ENCODE results near the gene PSKH1. TPM values are rescaled to one million over a fixed set of nuclear protein-coding genes. Genes with fewer than 3 reads are reported as not detected.

Gene PSKH1
- total RNA-seq, 5 donors from 2014 or later (not counting 1 experiment from before 2014, with no cell fraction given), result 14.8 to 31.4 (median 28.1) TPM

- Mint-ChIP-seq H3K36me3 (no peaks in the 10 kb centered on the region), H3K9me3 (no peaks in the 10 kb centered on the region), H3K27ac (peak within 1 kb of the TSS; percentile 90 to 92), H3K4me1 (peaks cover 48 to 53% (median 51%) of the 10 kb centered on the region in 3 donors), H3K27me3 (no peaks in the 10 kb centered on the region), H3K4me3 (peak within 1 kb of the TSS; percentile 84 to 97 (median 85))
- Histone ChIP-seq H3K9me3 (no peaks in the 10 kb centered on the region), H3K36me3 (ENCODE audit: control insufficient read depth in 2 of 2, extremely low read depth in 1 of 2, insufficient read depth in 1 of 2, low read length in 1 of 2) (peaks cover 2 to 6% of the 10 kb centered on the region in 2 donors), H3K4me3 (ENCODE audit: control insufficient read depth in 1 of 2, extremely low read depth in 1 of 2, low read length in 1 of 2) (peak within 1 kb of the TSS; percentile 77 to 86), H3K27ac (ENCODE audit: low read length) (peak within 1 kb of the TSS; percentile 67), H3K4me1 (ENCODE audit: control insufficient read depth in 1 of 2, extremely low read depth in 1 of 2, insufficient read depth in 2 of 2, low read length in 2 of 2) (peaks cover 38 to 62% of the 10 kb centered on the region in 2 experiments), H3K27me3 (replicated peaks in 1 of 2; ENCODE audit: control insufficient read depth in 2 of 2, extremely low read depth in 1 of 2, insufficient read depth in 2 of 2, low read length in 1 of 2) (no peaks in the 10 kb centered on the region)
- WGBS (ENCODE audit: insufficient coverage), result 1% methylated on average over 12 of the region's 57 CpGs
- ChIA-PET CTCF (interaction anchor here in 1 of 2 donors (1.4 kb wide), 2 partner anchors 30 to 40 kb away, joined by 4 to 5 read pairs; partner anchors contain the start of genes RANBP10 and TSNAXIP1), POLR2A (no interaction called here)
- ATAC-seq (replicated peaks in 1 of 4) (peak; percentile 62 to 72 (median 67)), DNase-seq (peak; percentile 89 to 97 (median 94))
Measured at GRCh38 chr16:67846320-67847063, 46.6 kb upstream of the PSKH1 start, which contains the start of gene NUTF2. TSS of gene NUTF2 (plus strand) at chr16:67846933. CDS start at chr16:67865131, 18,198 bp downstream.

- Mint-ChIP-seq H3K9me3 (no peaks in the 10 kb centered on the region), H3K27me3 (no peaks in the 10 kb centered on the region), H3K27ac (peak within 1 kb of the TSS; percentile 90 to 92), H3K4me3 (peak within 1 kb of the TSS; percentile 84 to 97 (median 85)), H3K4me1 (peaks cover 45 to 51% (median 50%) of the 10 kb centered on the region in 3 donors), H3K36me3 (no peaks in the 10 kb centered on the region)
- Histone ChIP-seq H3K27ac (ENCODE audit: low read length) (peak within 1 kb of the TSS; percentile 67), H3K4me1 (ENCODE audit: control insufficient read depth in 1 of 2, extremely low read depth in 1 of 2, insufficient read depth in 2 of 2, low read length in 2 of 2) (peaks cover 36 to 63% of the 10 kb centered on the region in 2 experiments), H3K36me3 (ENCODE audit: control insufficient read depth in 2 of 2, extremely low read depth in 1 of 2, insufficient read depth in 1 of 2, low read length in 1 of 2) (peaks cover 2 to 6% of the 10 kb centered on the region in 2 donors), H3K4me3 (ENCODE audit: control insufficient read depth in 1 of 2, extremely low read depth in 1 of 2, low read length in 1 of 2) (peak within 1 kb of the TSS; percentile 77 to 86), H3K27me3 (replicated peaks in 1 of 2; ENCODE audit: control insufficient read depth in 2 of 2, extremely low read depth in 1 of 2, insufficient read depth in 2 of 2, low read length in 1 of 2) (no peaks in the 10 kb centered on the region), H3K9me3 (no peaks in the 10 kb centered on the region)
- CTCF ChIA-PET, result interaction anchor here in 1 of 2 donors (1.4 kb wide), 1 partner anchor 41 kb away, joined by 5 read pairs; the partner anchor contains the start of genes RANBP10 and TSNAXIP1
- POLR2A ChIA-PET, result no interaction called here
- DNase-seq (peak in 3 of 35 experiments; percentile 37 to 68 (median 65)), ATAC-seq (replicated peaks in 1 of 4) (peak; percentile 47 to 55 (median 52))
- under 1% methylated on average over 35 of the region's 62 CpGs for WGBS (ENCODE audit: insufficient coverage)
Measured at GRCh38 chr16:67847064-67847861, 45.8 kb upstream of the PSKH1 start, which contains the start of gene CENPT. TSS of gene CENPT (minus strand) at chr16:67847693. CDS start at chr16:67833859, 13,834 bp downstream.

- H3K4me3 ChIP-seq (ENCODE audit: control insufficient read depth in 1 of 2, extremely low read depth in 1 of 2, low read length in 1 of 2), result peak overlapping the region in 1 of 2 donors; percentile 86
- WGBS (ENCODE audit: insufficient coverage), result 96% methylated on average over 7 of the region's 11 CpGs
- POLR2A ChIA-PET, result interaction anchor here (0.6 to 0.8 kb wide), 3 partner anchors 66 to 139 kb away, joined by 3 to 4 read pairs (median 3); partner anchors contain the start of gene GFOD2 (in 1 of the 2)
- Mint-ChIP-seq H3K27me3 (no peaks in the 10 kb centered on the region), H3K27ac (peak overlapping the region in 1 of 2 donors; percentile 74), H3K4me1 (peaks cover 43 to 49% (median 48%) of the 10 kb centered on the region in 3 donors), H3K9me3 (no peaks in the 10 kb centered on the region), H3K36me3 (no peaks in the 10 kb centered on the region), H3K4me3 (peak overlapping the region; percentile 84 to 97 (median 85))
- no peaks in the 10 kb centered on the region for H3K9me3 ChIP-seq
- peaks cover 33 to 56% of the 10 kb centered on the region in 2 experiments for H3K4me1 ChIP-seq (ENCODE audit: control insufficient read depth in 1 of 2, extremely low read depth in 1 of 2, insufficient read depth in 2 of 2, low read length in 2 of 2)
- H3K27ac ChIP-seq (ENCODE audit: low read length), result no peak overlapping the region
- H3K27me3 ChIP-seq (replicated peaks in 1 of 2; ENCODE audit: control insufficient read depth in 2 of 2, extremely low read depth in 1 of 2, insufficient read depth in 2 of 2, low read length in 1 of 2), result no peaks in the 10 kb centered on the region
- ATAC-seq (replicated peaks in 1 of 4) (no peak), DNase-seq (no peak)
- CTCF ChIA-PET, result interaction anchor here in 1 of 2 donors (0.6 kb wide), 1 partner anchor 42 kb away, joined by 5 read pairs; no protein-coding TSS in a partner anchor
- H3K36me3 ChIP-seq (ENCODE audit: control insufficient read depth in 2 of 2, extremely low read depth in 1 of 2, insufficient read depth in 1 of 2, low read length in 1 of 2), result peaks cover 2 to 6% of the 10 kb centered on the region in 2 donors
Measured at GRCh38 chr16:67848118-67848517, 44.9 kb upstream of the PSKH1 start.

- H3K4me1 ChIP-seq (ENCODE audit: control insufficient read depth in 1 of 2, extremely low read depth in 1 of 2, insufficient read depth in 2 of 2, low read length in 2 of 2), result peaks cover 0 to 30% of the 10 kb centered on the region in 2 experiments
- POLR2A ChIA-PET, result no interaction called here
Measured at GRCh38 chr16:67853670-67854069, 39.4 kb upstream of the PSKH1 start.

GRCh38 chr16:67855789-67856188 is 37.3 kb upstream of the PSKH1 start:
- Mint-ChIP-seq H3K36me3 (peaks cover 3% of the 10 kb centered on the region), H3K27ac (no peak overlapping the region), H3K4me3 (no peak overlapping the region), H3K27me3 (no peaks in the 10 kb centered on the region), H3K9me3 (no peaks in the 10 kb centered on the region), H3K4me1 (peaks cover 24 to 40% (median 35%) of the 10 kb centered on the region in 3 donors)
- no peaks in the 10 kb centered on the region for H3K27me3 ChIP-seq (replicated peaks in 1 of 2; ENCODE audit: control insufficient read depth in 2 of 2, extremely low read depth in 1 of 2, insufficient read depth in 2 of 2, low read length in 1 of 2)
- no peak for ATAC-seq (replicated peaks in 1 of 4)
- peaks cover 0 to 29% of the 10 kb centered on the region in 2 experiments for H3K4me1 ChIP-seq (ENCODE audit: control insufficient read depth in 1 of 2, extremely low read depth in 1 of 2, insufficient read depth in 2 of 2, low read length in 2 of 2)
- H3K36me3 ChIP-seq (ENCODE audit: control insufficient read depth in 2 of 2, extremely low read depth in 1 of 2, insufficient read depth in 1 of 2, low read length in 1 of 2), result peaks cover 1 to 4% of the 10 kb centered on the region in 2 donors
- no peak overlapping the region for H3K4me3 ChIP-seq (ENCODE audit: control insufficient read depth in 1 of 2, extremely low read depth in 1 of 2, low read length in 1 of 2)
- H3K9me3 ChIP-seq, result no peaks in the 10 kb centered on the region
- ChIA-PET CTCF (interaction anchor here (0.5 to 0.6 kb wide), 2 partner anchors 63 to 738 kb away, joined by 4 read pairs; no protein-coding TSS in a partner anchor), POLR2A (interaction anchor here (0.6 to 0.7 kb wide), 3 partner anchors 18 to 41 kb away, joined by 6 to 10 read pairs (median 7); no protein-coding TSS in a partner anchor)
- no peak overlapping the region for H3K27ac ChIP-seq (ENCODE audit: low read length)
- DNase-seq, result no peak
- 100% methylated on average over 7 of the region's 10 CpGs for WGBS (ENCODE audit: insufficient coverage)

More at GRCh38 chr16:67853670-67854069, 39.4 kb upstream of the PSKH1 start:
- H3K4me3 ChIP-seq (ENCODE audit: control insufficient read depth in 1 of 2, extremely low read depth in 1 of 2, low read length in 1 of 2), result no peak overlapping the region
- 100% methylated on average over 2 of the region's 3 CpGs for WGBS (ENCODE audit: insufficient coverage)
- Mint-ChIP-seq H3K27ac (no peak overlapping the region), H3K36me3 (peaks cover 3% of the 10 kb centered on the region), H3K9me3 (no peaks in the 10 kb centered on the region), H3K27me3 (no peaks in the 10 kb centered on the region), H3K4me3 (no peak overlapping the region), H3K4me1 (peaks cover 37 to 42% (median 39%) of the 10 kb centered on the region in 3 donors)
- CTCF ChIA-PET, result no interaction called here
- no peaks in the 10 kb centered on the region for H3K9me3 ChIP-seq
- ATAC-seq (replicated peaks in 1 of 4), result no peak
- peaks cover 2 to 6% of the 10 kb centered on the region in 2 donors for H3K36me3 ChIP-seq (ENCODE audit: control insufficient read depth in 2 of 2, extremely low read depth in 1 of 2, insufficient read depth in 1 of 2, low read length in 1 of 2)
- no peak overlapping the region for H3K27ac ChIP-seq (ENCODE audit: low read length)
- H3K27me3 ChIP-seq (replicated peaks in 1 of 2; ENCODE audit: control insufficient read depth in 2 of 2, extremely low read depth in 1 of 2, insufficient read depth in 2 of 2, low read length in 1 of 2), result no peaks in the 10 kb centered on the region
- DNase-seq, result no peak

All from T-cell (primary cell).